Liver (tissue), 9 donors: ENCODE results near the gene TLE3. TPM values are rescaled to one million over a fixed set of nuclear protein-coding genes. Genes with fewer than 3 reads are reported as not detected.

ENCODE experiments used
- DNase-seq: peaks from one replicate; pipeline ENCODE4 v3.0.0-alpha.2; 2017; ENCODE audit warnings: low spot score
- H3K27ac ChIP-seq, 2 donors: one replicate each; pipeline ENCODE4 v1.7.0; 2013; ENCODE audit warnings: inconsistent platforms in 2 of 2, low read length in 2 of 2, control low read depth in 1 of 2, low read depth in 1 of 2, mild to moderate bottlenecking in 1 of 2
- H3K27me3 ChIP-seq, 4 donors: one replicate each; pipeline versions ENCODE4 v1.6.1 to v1.7.0; 2013; ENCODE audit warnings: low read length in 3 of 4, inconsistent platforms in 1 of 4, mild to moderate bottlenecking in 1 of 4, moderate library complexity in 1 of 4; ENCODE audit not compliant: control insufficient read depth in 4 of 4, insufficient read depth in 4 of 4
- H3K36me3 ChIP-seq, 4 donors: one replicate each; pipeline versions ENCODE4 v1.6.1 to v1.7.0; 2013; ENCODE audit warnings: low read length in 3 of 4, mild to moderate bottlenecking in 3 of 4, low read depth in 1 of 4, moderate library complexity in 1 of 4; ENCODE audit not compliant: control insufficient read depth in 4 of 4, insufficient read depth in 3 of 4
- H3K4me1 ChIP-seq, 4 donors: one replicate each; pipeline versions ENCODE4 v1.6.1 to v1.7.0; 2013; ENCODE audit warnings: low read length in 3 of 4, mild to moderate bottlenecking in 3 of 4, moderate library complexity in 1 of 4; ENCODE audit not compliant: control insufficient read depth in 4 of 4, insufficient read depth in 4 of 4
- H3K4me3 ChIP-seq, 3 donors: one replicate each; pipeline versions ENCODE4 v1.6.1 to v1.7.0; 2013; ENCODE audit warnings: low read length in 3 of 3, control low read depth in 1 of 3, low read depth in 1 of 3, mild to moderate bottlenecking in 1 of 3
- H3K9ac ChIP-seq, 2 donors: one replicate each; pipeline ENCODE4 v1.7.0; 2013; ENCODE audit warnings: low read length in 2 of 2, mild to moderate bottlenecking in 2 of 2, moderate library complexity in 2 of 2, control low read depth in 1 of 2, low read depth in 1 of 2
- H3K9me3 ChIP-seq, 4 donors: one replicate each; pipeline versions ENCODE4 v1.6.1 to v1.7.0; 2013; ENCODE audit warnings: low read length in 3 of 4; ENCODE audit not compliant: control insufficient read depth in 4 of 4
- EGR1 ChIP-seq, 2 donors: IDR thresholded peaks; 2 replicates each; pipeline ENCODE4 v1.6.1; 2016 to 2018; ENCODE audit warnings: antibody characterized with exemption in 2 of 2, low read depth in 2 of 2
- FOXA1 ChIP-seq: IDR thresholded peaks from 2 replicates; pipeline ENCODE4 v1.6.1; 2016; ENCODE audit warnings: antibody characterized with exemption
- FOXA2 ChIP-seq: IDR thresholded peaks from 2 replicates; pipeline ENCODE4 v1.6.1; 2016; ENCODE audit warnings: antibody characterized with exemption
- GABPA ChIP-seq, 2 donors: IDR thresholded peaks in 1 of 2; conservative IDR thresholded peaks in 1 of 2; 2 replicates each; pipeline ENCODE4 v1.6.1; 2016; ENCODE audit warnings: antibody characterized with exemption in 2 of 2, mild to moderate bottlenecking in 1 of 2, moderate library complexity in 1 of 2
- HNF4A ChIP-seq, 2 donors: conservative IDR thresholded peaks; 2 replicates each; pipeline ENCODE4 v1.6.1; 2016; ENCODE audit warnings: antibody characterized with exemption in 2 of 2, mild to moderate bottlenecking in 2 of 2
- HNF4G ChIP-seq: IDR thresholded peaks from 2 replicates; pipeline ENCODE4 v1.6.1; 2016; ENCODE audit warnings: antibody characterized with exemption
- JUND ChIP-seq, 2 donors: IDR thresholded peaks; 2 replicates each; pipeline ENCODE4 v1.6.1; 2016; ENCODE audit warnings: antibody characterized with exemption in 2 of 2
- NR2F2 ChIP-seq: IDR thresholded peaks from 2 replicates; pipeline ENCODE4 v1.6.1; 2016; ENCODE audit warnings: antibody characterized with exemption
- RAD21 ChIP-seq, 2 donors: IDR thresholded peaks; 2 replicates each; pipeline ENCODE4 v1.6.1; 2016; ENCODE audit warnings: antibody characterized with exemption in 2 of 2, mild to moderate bottlenecking in 2 of 2
- RXRA ChIP-seq, 2 donors: IDR thresholded peaks; 2 replicates each; pipeline ENCODE4 v1.6.1; 2017 to 2018; ENCODE audit warnings: antibody characterized with exemption in 2 of 2, mild to moderate bottlenecking in 1 of 2
- SP1 ChIP-seq: IDR thresholded peaks from 2 replicates; pipeline ENCODE4 v1.6.1; 2018; ENCODE audit warnings: antibody characterized with exemption, mild to moderate bottlenecking
- TAF1 ChIP-seq: conservative IDR thresholded peaks from 2 replicates; pipeline ENCODE4 v1.6.1; 2016; ENCODE audit warnings: antibody characterized with exemption, mild to moderate bottlenecking
- YY1 ChIP-seq: IDR thresholded peaks from 2 replicates; pipeline ENCODE4 v1.6.1; 2016; ENCODE audit warnings: antibody characterized with exemption, mild to moderate bottlenecking
- WGBS: extraction: QIAGEN DNeasy Blood & Tissue Kit; methylation state at CpG from one replicate; pipeline ENCODE4 v1.1.7; 2013; 5-methylcytosine and 5-hydroxymethylcytosine counted together
- polyA plus RNA-seq, 2 donors: library from polyadenylated mRNA; stranded (reverse) in 1 of 2; unstranded in 1 of 2; fragments of 200-250 nt in 1 of 2; fragments of >200 nt in 1 of 2; fragmentation: Nextera tagmentation in 1 of 2; extraction: Ambion mirVana in 1 of 2; gene quantifications; one replicate each; pipeline versions ENCODE4 v1.2.1 to v1.2.3, GENCODE V29; 2013 to 2015
- total RNA-seq, 2 donors: library from RNA; depleted of rRNA; stranded (reverse); fragments of >200 nt; gene quantifications; one replicate each; pipeline ENCODE4 v1.2.3, GENCODE V29; 2014
- TF ChIP-seq, protein P1 (sequence below): IDR thresholded peaks from 2 replicates; pipeline ENCODE4 v1.6.1; 2016; ENCODE audit warnings: antibody characterized with exemption, mild to moderate bottlenecking
- TF ChIP-seq, protein P2 (sequence below): IDR thresholded peaks from 2 replicates; pipeline ENCODE4 v1.6.1; 2016; ENCODE audit warnings: antibody characterized with exemption
- TF ChIP-seq, protein P3 (sequence below): IDR thresholded peaks from 2 replicates; pipeline ENCODE4 v1.6.1; 2016; ENCODE audit warnings: antibody characterized with exemption
- TF ChIP-seq, protein P4 (sequence below): fragments of 150-350 bp; IDR thresholded peaks from 2 replicates; pipeline ENCODE4 v1.5.1; 2017; ENCODE audit warnings: improper control_type of control experiment, low read depth, low read length; ENCODE audit not compliant: missing input control
- TF ChIP-seq, protein P5 (sequence below): IDR thresholded peaks from 2 replicates; pipeline ENCODE4 v1.6.1; 2016; ENCODE audit warnings: antibody characterized with exemption
- donor health status: healthy.
- donor health status: healthy.
- donor health status: healthy.
- donor health status: healthy.
- donor health status: healthy.

TLE3 gene
- total and polyA plus RNA-seq, 4 donors = 1.2 to 13.7 (median 8.5) TPM

DNA sequence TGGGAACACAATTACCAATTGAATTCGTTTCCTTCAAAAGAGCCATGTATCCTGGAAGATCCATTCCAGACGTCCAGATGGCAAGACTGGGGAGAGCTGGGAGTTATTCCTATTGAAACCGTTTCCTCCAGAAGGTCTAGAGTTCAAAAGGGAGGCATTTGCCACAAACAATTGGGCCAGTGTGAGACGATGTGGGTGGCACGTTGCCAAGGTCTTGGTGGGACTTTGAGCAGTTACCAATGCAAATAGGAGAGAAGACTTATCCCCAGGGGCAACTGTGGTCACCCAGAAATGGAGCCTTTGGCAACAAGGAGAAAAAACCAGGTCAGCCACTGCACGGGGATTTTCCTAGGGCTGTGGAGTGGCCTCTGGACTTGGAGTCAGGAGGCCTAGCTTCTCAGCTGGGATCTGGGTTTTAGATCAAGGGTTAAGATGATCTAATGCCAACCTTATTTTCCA lies 29.6 kb upstream of the TLE3 start:
- WGBS = 33% methylated on average over 6 of the region's 6 CpGs
- Histone ChIP-seq H3K36me3 (no peaks in the 10 kb centered on the region), H3K9me3 (no peaks in the 10 kb centered on the region), H3K4me3 (no peak overlapping the region), H3K27ac (no peak overlapping the region), H3K9ac (no peak overlapping the region), H3K27me3 (no peaks in the 10 kb centered on the region), H3K4me1 (peaks cover 0 to 15% (median 10%) of the 10 kb centered on the region in 4 donors)
- DNase-seq = no peak
- peak; percentile 76 to 86 for TF ChIP-seq HNF4A (conservative IDR thresholded peaks at IDR 0.05)
- TF ChIP-seq, protein P1, sequence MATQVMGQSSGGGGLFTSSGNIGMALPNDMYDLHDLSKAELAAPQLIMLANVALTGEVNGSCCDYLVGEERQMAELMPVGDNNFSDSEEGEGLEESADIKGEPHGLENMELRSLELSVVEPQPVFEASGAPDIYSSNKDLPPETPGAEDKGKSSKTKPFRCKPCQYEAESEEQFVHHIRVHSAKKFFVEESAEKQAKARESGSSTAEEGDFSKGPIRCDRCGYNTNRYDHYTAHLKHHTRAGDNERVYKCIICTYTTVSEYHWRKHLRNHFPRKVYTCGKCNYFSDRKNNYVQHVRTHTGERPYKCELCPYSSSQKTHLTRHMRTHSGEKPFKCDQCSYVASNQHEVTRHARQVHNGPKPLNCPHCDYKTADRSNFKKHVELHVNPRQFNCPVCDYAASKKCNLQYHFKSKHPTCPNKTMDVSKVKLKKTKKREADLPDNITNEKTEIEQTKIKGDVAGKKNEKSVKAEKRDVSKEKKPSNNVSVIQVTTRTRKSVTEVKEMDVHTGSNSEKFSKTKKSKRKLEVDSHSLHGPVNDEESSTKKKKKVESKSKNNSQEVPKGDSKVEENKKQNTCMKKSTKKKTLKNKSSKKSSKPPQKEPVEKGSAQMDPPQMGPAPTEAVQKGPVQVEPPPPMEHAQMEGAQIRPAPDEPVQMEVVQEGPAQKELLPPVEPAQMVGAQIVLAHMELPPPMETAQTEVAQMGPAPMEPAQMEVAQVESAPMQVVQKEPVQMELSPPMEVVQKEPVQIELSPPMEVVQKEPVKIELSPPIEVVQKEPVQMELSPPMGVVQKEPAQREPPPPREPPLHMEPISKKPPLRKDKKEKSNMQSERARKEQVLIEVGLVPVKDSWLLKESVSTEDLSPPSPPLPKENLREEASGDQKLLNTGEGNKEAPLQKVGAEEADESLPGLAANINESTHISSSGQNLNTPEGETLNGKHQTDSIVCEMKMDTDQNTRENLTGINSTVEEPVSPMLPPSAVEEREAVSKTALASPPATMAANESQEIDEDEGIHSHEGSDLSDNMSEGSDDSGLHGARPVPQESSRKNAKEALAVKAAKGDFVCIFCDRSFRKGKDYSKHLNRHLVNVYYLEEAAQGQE = peak; percentile 14
- no peak for TF ChIP-seq GABPA (IDR thresholded peaks at IDR 0.05 in 1 of 2, conservative IDR thresholded peaks at IDR 0.05 in 1 of 2)
- no peak for TF ChIP-seq YY1
- TF ChIP-seq SP1 = peak; percentile 31
- TF ChIP-seq RXRA (IDR thresholded peaks at IDR 0.05) = peak in 1 of 2 donors; percentile 62
- TF ChIP-seq NR2F2 = no peak
- TF ChIP-seq JUND (IDR thresholded peaks at IDR 0.05) = peak in 1 of 2 donors; percentile 13
- peak; percentile 12 for TF ChIP-seq HNF4G

DNA sequence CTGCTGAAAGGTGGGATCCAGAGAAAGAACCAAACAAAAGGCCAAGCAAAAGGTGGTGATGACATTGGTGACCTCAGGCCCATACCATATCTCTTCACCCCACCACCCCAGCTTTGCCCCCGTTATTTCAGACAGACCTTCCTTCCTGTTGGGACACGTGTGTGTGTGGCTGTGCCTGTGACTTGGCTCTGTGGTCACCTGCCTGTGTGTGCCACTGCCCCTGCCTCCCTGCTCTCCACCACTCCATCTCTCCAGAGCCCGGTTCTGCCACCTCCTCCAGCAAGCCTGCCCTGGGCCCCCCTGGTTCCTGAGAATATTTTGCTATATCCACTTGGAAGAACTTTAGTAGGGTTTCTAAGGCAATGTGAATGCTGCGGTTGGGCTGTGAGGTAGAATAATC lies 28.6 kb upstream of the TLE3 start:
- Histone ChIP-seq H3K4me1 (peaks cover 1 to 24% (median 18%) of the 10 kb centered on the region in 4 donors), H3K27me3 (no peaks in the 10 kb centered on the region), H3K27ac (no peak overlapping the region), H3K4me3 (no peak overlapping the region), H3K36me3 (no peaks in the 10 kb centered on the region), H3K9ac (no peak overlapping the region), H3K9me3 (no peaks in the 10 kb centered on the region)
- DNase-seq = no peak
- TF ChIP-seq HNF4A (conservative IDR thresholded peaks at IDR 0.05) (no peak), EGR1 (IDR thresholded peaks at IDR 0.05; ENCODE audit: low read depth in 2 of 2) (no peak), SP1 (no peak), JUND (IDR thresholded peaks at IDR 0.05) (no peak), FOXA1 (no peak), GABPA (IDR thresholded peaks at IDR 0.05 in 1 of 2, conservative IDR thresholded peaks at IDR 0.05 in 1 of 2) (no peak), RXRA (IDR thresholded peaks at IDR 0.05) (no peak), HNF4G (no peak), TAF1 (no peak), RAD21 (IDR thresholded peaks at IDR 0.05) (no peak), FOXA2 (no peak), YY1 (no peak), NR2F2 (no peak)
- TF ChIP-seq, protein P2, sequence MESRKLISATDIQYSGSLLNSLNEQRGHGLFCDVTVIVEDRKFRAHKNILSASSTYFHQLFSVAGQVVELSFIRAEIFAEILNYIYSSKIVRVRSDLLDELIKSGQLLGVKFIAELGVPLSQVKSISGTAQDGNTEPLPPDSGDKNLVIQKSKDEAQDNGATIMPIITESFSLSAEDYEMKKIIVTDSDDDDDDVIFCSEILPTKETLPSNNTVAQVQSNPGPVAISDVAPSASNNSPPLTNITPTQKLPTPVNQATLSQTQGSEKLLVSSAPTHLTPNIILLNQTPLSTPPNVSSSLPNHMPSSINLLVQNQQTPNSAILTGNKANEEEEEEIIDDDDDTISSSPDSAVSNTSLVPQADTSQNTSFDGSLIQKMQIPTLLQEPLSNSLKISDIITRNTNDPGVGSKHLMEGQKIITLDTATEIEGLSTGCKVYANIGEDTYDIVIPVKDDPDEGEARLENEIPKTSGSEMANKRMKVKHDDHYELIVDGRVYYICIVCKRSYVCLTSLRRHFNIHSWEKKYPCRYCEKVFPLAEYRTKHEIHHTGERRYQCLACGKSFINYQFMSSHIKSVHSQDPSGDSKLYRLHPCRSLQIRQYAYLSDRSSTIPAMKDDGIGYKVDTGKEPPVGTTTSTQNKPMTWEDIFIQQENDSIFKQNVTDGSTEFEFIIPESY = no peak
- TF ChIP-seq, protein P3, sequence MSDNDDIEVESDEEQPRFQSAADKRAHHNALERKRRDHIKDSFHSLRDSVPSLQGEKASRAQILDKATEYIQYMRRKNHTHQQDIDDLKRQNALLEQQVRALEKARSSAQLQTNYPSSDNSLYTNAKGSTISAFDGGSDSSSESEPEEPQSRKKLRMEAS = no peak
- TF ChIP-seq, protein P4, sequence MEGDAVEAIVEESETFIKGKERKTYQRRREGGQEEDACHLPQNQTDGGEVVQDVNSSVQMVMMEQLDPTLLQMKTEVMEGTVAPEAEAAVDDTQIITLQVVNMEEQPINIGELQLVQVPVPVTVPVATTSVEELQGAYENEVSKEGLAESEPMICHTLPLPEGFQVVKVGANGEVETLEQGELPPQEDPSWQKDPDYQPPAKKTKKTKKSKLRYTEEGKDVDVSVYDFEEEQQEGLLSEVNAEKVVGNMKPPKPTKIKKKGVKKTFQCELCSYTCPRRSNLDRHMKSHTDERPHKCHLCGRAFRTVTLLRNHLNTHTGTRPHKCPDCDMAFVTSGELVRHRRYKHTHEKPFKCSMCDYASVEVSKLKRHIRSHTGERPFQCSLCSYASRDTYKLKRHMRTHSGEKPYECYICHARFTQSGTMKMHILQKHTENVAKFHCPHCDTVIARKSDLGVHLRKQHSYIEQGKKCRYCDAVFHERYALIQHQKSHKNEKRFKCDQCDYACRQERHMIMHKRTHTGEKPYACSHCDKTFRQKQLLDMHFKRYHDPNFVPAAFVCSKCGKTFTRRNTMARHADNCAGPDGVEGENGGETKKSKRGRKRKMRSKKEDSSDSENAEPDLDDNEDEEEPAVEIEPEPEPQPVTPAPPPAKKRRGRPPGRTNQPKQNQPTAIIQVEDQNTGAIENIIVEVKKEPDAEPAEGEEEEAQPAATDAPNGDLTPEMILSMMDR = no peak
- TF ChIP-seq, protein P1 = no peak
- TF ChIP-seq, protein P5, sequence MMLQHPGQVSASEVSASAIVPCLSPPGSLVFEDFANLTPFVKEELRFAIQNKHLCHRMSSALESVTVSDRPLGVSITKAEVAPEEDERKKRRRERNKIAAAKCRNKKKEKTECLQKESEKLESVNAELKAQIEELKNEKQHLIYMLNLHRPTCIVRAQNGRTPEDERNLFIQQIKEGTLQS = no peak
- 85% methylated on average over 4 of the region's 4 CpGs for WGBS
